Pancreas (tissue), 10 donors: Measurements from ENCODE around the gene MYLK. TPM values are rescaled to one million over a fixed set of nuclear protein-coding genes. Genes with fewer than 3 reads are reported as not detected.

Experiments used
- ATAC-seq, 4 donors: fragments of 200-7000 bp; cut with Tn5 transposase; one replicate each; pipeline versions ENCODE4 v1.8.0 to v1.9.1; 2020; ENCODE audit warnings: mild to moderate bottlenecking in 4 of 4, moderate library complexity in 4 of 4
- DNase-seq, 6 donors: peaks; one replicate each; pipeline ENCODE4 v3.0.0-alpha.2; 2020
- FAIRE-seq: peaks from 2 replicates; lab custom pipeline; 2012; peaks lifted over from hg19 to GRCh38; lab: Jason Lieb, UNC
- H3K27ac ChIP-seq, 4 donors: fragments of 200-600 bp; sonication (generic); 1 replicate in 3 of 4; 2 replicates in 1 of 4; pipeline versions ENCODE4 v1.5.0 to v1.8.0; 2020
- H3K27me3 ChIP-seq, 4 donors: fragments of 200-600 bp; one replicate each; pipeline ENCODE4 v1.8.0; 2021
- H3K36me3 ChIP-seq, 3 donors: fragments of 200-600 bp; sonication (generic) in 1 of 3; one replicate each; pipeline versions ENCODE4 v1.5.0 to v1.8.0; 2020 to 2021
- H3K4me1 ChIP-seq, 3 donors: fragments of 200-600 bp; one replicate each; pipeline ENCODE4 v1.8.0; 2021
- H3K4me3 ChIP-seq, 4 donors: fragments of 200-600 bp; sonication (generic) in 2 of 4; one replicate each; pipeline versions ENCODE4 v1.5.0 to v1.8.0; 2020 to 2021
- H3K9me3 ChIP-seq, 4 donors: fragments of 200-600 bp; one replicate each; pipeline ENCODE4 v1.8.0; 2021
- WGBS, 2 donors: extraction: QIAGEN DNeasy Blood & Tissue Kit; methylation state at CpG; one replicate each; pipeline ENCODE4 v1.1.7; 2013; 5-methylcytosine and 5-hydroxymethylcytosine counted together
- intact Hi-C, 3 donors: fragments of 100-400 bp; cut with DNase I; formaldehyde crosslinking; loops; one replicate each; pipeline versions ENCODE4 v1.11.1 to v1.14.2; 2022
- polyA plus RNA-seq, 2 donors: library from polyadenylated mRNA; stranded (reverse); fragments of 200-250 nt; gene quantifications; one replicate each; pipeline ENCODE4 v1.2.3, GENCODE V29; 2013
- total RNA-seq, 6 donors: library from RNA; stranded (reverse); fragmentation: NEBNext Ultra II Directional in 4 of 6; extraction: Animal tissue kit (Norgen Biotek cat#: 25700) in 4 of 6; gene quantifications; one replicate each; pipeline versions ENCODE4 v1.2.1 to v1.2.4, GENCODE V29; 2021 to 2023
- TF ChIP-seq, protein P1 (sequence below), 4 donors: fragments of 200-600 bp; sonication (generic) in 3 of 4; IDR thresholded peaks; one replicate each; pipeline versions ENCODE4 v1.5.0 to v1.8.0; 2021; ENCODE audit warnings: antibody characterized with exemption in 4 of 4
- donor health status: healthy with polysubstance abuse.
- donor health status: DM: no; HTN: no; CAD: no; lungs with moderate emphysema.
- donor health status: DM: no; HTN: no; CAD: no.
- donor health status: control.
- donor health status: control.
- donor health status: Bipolar disorder and iron deficiency.
- donor health status: DM: yes; HTN: yes; CAD: no.
- donor health status: DM: no; HTN: no; CAD: no.
- donor health status: DM: no; HTN: no; CAD: no.
- donor health status: DM: yes; HTN: yes; CAD: no.

Gene MYLK
- total and polyA plus RNA-seq, 8 donors: 3.1 to 12.0 (median 6.7) TPM

DNA sequence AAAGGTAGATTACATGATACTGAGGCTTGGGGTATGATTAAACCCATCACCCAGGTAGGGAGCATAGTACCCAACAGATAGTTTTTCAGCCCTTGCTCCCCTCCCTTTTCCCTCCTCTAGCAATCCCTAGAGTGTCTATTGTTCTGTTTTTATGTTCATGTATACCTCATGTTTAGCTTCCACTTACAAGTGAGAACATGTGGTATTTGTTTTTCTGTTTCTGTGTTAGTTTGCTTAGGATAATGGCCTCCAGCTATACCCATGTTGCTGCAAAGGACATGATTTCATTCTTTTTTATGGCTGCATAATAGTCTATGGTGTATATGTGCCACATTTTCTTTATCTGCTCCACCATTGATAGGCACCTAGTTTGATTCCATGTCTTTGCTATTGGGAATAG lies 82.7 kb downstream of the MYLK start:
- DNase-seq: no peak
- no peaks in the 10 kb centered on the region for H3K36me3 ChIP-seq
- H3K4me3 ChIP-seq: no peak overlapping the region
- TF ChIP-seq, protein P1, sequence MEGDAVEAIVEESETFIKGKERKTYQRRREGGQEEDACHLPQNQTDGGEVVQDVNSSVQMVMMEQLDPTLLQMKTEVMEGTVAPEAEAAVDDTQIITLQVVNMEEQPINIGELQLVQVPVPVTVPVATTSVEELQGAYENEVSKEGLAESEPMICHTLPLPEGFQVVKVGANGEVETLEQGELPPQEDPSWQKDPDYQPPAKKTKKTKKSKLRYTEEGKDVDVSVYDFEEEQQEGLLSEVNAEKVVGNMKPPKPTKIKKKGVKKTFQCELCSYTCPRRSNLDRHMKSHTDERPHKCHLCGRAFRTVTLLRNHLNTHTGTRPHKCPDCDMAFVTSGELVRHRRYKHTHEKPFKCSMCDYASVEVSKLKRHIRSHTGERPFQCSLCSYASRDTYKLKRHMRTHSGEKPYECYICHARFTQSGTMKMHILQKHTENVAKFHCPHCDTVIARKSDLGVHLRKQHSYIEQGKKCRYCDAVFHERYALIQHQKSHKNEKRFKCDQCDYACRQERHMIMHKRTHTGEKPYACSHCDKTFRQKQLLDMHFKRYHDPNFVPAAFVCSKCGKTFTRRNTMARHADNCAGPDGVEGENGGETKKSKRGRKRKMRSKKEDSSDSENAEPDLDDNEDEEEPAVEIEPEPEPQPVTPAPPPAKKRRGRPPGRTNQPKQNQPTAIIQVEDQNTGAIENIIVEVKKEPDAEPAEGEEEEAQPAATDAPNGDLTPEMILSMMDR (IDR thresholded peaks at IDR 0.05): no peak
- no peak for FAIRE-seq
- no peaks in the 10 kb centered on the region for H3K4me1 ChIP-seq
- no peaks in the 10 kb centered on the region for H3K9me3 ChIP-seq
- no peaks in the 10 kb centered on the region for H3K27me3 ChIP-seq
- intact Hi-C loops: no loop called here
- H3K27ac ChIP-seq: no peak overlapping the region
- ATAC-seq: no peak

DNA sequence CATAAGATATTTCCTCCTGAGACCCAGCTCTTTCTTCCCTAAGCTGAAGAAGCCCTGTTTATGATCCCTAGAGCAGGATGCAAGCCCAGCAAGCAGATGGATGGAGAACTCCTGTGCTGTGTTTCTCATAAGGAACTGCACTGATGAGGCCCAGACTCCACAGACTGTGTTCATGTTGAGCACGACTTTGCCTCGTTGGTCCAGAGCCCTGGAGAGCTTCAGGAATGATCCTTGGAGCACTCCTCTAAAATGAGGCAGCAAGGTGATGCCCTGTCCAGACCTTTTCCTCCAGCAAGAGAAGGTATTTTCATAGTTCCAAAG lies 83.8 kb downstream of the MYLK start:
- TF ChIP-seq, protein P1 (IDR thresholded peaks at IDR 0.05): no peak
- intact Hi-C loops: no loop called here
- no peak for DNase-seq
- whole genome bisulfite sequencing, 2 donors: 58 to 72% methylated on average over 2 of the region's 2 CpGs
- no peaks in the 10 kb centered on the region for H3K4me1 ChIP-seq
- H3K27me3 ChIP-seq: no peaks in the 10 kb centered on the region
- H3K4me3 ChIP-seq: no peak overlapping the region
- FAIRE-seq: no peak
- no peaks in the 10 kb centered on the region for H3K36me3 ChIP-seq
- no peak overlapping the region for H3K27ac ChIP-seq
- ATAC-seq: no peak
- no peaks in the 10 kb centered on the region for H3K9me3 ChIP-seq

DNA sequence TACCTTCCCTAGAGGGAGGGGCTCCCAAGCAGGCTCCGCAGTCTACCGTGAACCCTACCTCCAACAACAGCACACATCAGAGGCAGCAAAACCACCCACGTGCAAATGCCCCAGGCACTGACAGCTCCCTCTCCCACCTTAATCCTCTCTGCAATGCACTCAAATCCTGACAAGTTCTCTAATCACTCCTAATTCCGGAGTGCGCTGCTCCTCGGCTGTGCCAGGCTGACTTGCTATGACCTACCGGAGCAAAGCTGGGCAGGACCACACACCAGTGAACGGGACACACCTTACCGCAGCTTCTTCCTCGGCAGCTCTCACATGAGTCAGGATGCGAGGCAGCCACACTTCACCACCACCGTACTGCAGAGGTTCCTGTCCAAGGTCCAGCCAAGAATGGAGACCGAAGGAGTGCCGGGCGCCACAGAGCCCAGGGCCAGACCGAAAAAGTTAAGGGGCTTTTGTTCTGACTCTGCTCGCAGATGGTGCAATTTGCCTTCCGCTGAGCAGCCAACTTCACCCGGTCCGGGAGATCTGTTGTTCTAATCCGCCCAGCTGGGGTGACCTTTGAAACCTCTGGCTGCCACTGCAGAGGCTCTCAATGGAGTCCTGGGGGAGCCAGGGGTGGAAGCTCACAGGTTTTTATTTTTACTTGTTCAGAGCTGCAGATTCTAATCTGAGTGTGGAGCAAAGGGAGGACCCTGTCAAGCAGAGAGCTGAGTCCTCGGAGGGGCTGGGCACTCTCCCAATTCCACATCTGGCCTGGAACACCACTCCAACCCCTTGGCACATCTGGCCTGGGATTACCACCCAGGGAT lies 84.4 kb downstream of the MYLK start:
- no peaks in the 10 kb centered on the region for H3K27me3 ChIP-seq
- no peaks in the 10 kb centered on the region for H3K4me1 ChIP-seq
- no peak overlapping the region for H3K27ac ChIP-seq
- H3K4me3 ChIP-seq: no peak overlapping the region
- H3K9me3 ChIP-seq: no peaks in the 10 kb centered on the region
- DNase-seq (no peak), ATAC-seq (peak in 1 of 4 donors; percentile 48), FAIRE-seq (no peak)
- no peaks in the 10 kb centered on the region for H3K36me3 ChIP-seq
- TF ChIP-seq, protein P1 (IDR thresholded peaks at IDR 0.05): no peak
- WGBS, 2 donors: 45 to 63% methylated on average over 22 of the region's 22 CpGs
- intact Hi-C loops: no loop called here

DNA sequence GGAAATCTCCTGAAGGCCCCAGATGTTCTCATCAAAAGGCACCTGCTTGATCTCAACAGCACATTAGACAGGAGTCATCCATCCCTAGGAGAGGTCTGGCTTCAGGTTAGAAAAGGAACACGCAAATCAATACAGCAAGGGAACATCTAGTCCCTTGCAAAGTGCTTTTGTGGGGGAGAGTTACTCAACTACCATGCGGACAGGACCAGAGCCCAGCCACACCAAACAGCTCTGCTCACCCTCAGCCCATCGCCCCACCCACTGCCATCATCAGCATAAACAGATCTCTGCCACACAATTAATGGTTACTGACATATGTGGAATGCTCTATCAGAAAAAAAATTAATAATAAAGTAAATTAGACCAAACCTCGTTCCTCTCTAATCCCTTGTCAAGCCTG lies 85.6 kb downstream of the MYLK start:
- no peaks in the 10 kb centered on the region for H3K4me1 ChIP-seq
- no peaks in the 10 kb centered on the region for H3K36me3 ChIP-seq
- H3K27me3 ChIP-seq: no peaks in the 10 kb centered on the region
- DNase-seq (no peak), FAIRE-seq (no peak), ATAC-seq (no peak)
- no peaks in the 10 kb centered on the region for H3K9me3 ChIP-seq
- H3K27ac ChIP-seq: no peak overlapping the region
- WGBS, 2 donors: 82 to 89% methylated on average over 4 of the region's 4 CpGs
- TF ChIP-seq, protein P1 (IDR thresholded peaks at IDR 0.05): no peak
- H3K4me3 ChIP-seq: no peak overlapping the region
- intact Hi-C loops: no loop called here

DNA sequence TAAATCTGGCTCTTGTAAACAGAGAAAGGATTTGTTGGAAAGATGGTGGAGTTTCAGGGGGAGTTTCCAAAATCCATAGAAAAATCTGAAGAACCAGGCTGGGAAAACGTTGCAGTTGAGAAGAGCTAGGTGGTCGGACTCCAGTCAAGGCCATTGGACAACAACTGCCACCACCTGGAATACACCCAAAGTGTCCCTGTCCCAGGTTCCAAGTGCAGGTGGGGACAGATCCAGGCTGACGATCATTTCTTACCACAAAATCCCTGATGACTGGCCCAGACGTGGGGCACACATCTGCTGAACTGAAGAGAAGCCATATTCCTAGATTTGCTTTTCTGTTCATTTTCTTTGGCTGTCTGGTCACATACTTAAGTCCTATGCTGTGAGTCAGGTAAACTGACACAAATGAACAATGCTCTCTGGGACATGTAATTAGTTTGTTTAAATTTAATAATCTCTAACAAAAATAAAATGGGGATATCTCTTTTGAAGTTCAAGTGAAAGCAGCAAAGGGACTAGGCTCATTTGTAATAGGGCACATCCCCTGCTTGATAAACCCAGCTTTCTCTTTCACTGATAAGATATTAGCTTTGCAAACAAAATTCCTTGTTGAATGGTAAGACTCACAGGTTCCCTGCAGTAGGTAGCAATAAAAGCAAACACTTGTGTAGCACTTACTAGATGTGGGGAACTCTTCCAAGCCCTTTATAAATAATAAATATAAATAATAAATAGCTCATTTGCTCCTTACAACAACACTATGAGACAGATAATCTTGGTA lies 88.5 kb downstream of the MYLK start:
- intact Hi-C loops: no loop called here
- 44 to 47% methylated on average over 4 of the region's 4 CpGs for WGBS, 2 donors
- TF ChIP-seq, protein P1 (IDR thresholded peaks at IDR 0.05): no peak
- Histone ChIP-seq H3K27me3 (no peaks in the 10 kb centered on the region), H3K9me3 (no peaks in the 10 kb centered on the region), H3K4me1 (no peaks in the 10 kb centered on the region), H3K36me3 (no peaks in the 10 kb centered on the region), H3K27ac (no peak overlapping the region), H3K4me3 (no peak overlapping the region)
- no peak for DNase-seq
- FAIRE-seq: no peak
- ATAC-seq: no peak
